ENCODE results near the gene ADORA1.

ADORA1 gene

GRCh38 chr1:203176273-203177035 is 48.9 kb downstream of the ADORA1 start:
- DNase-seq: no peak

- DNase-seq: no peak
Observed at GRCh38 chr1:203177036-203177405, 49.5 kb downstream of the ADORA1 start.

- DNase-seq: peak in 1 of 2 experiments; percentile 1
Observed at GRCh38 chr1:203177470-203178039, 50.0 kb downstream of the ADORA1 start.

- DNase-seq: no peak
Observed at GRCh38 chr1:203178083-203178482, 50.6 kb downstream of the ADORA1 start.

GRCh38 chr1:203178821-203179666 is 51.5 kb downstream of the ADORA1 start:
- no peak for DNase-seq

GRCh38 chr1:203179667-203180005 is 52.1 kb downstream of the ADORA1 start:
- no peak for DNase-seq

- no peak for DNase-seq
Observed at GRCh38 chr1:203180611-203181330, 53.2 kb downstream of the ADORA1 start.

- DNase-seq: no peak
Observed at GRCh38 chr1:203181586-203182386, 54.3 kb downstream of the ADORA1 start.

GRCh38 chr1:203182387-203182953 is 54.9 kb downstream of the ADORA1 start:
- DNase-seq: no peak

- DNase-seq: no peak
Observed at GRCh38 chr1:203183828-203184227, 56.3 kb downstream of the ADORA1 start.

GRCh38 chr1:203184467-203184866 is 56.9 kb downstream of the ADORA1 start:
- no peak for DNase-seq

GRCh38 chr1:203185061-203185461 is 57.5 kb downstream of the ADORA1 start:
- no peak for DNase-seq

GRCh38 chr1:203185585-203185984 is 58.1 kb downstream of the ADORA1 start:
- DNase-seq: no peak

GRCh38 chr1:203186091-203186445 is 58.5 kb downstream of the ADORA1 start:
- DNase-seq: no peak

- DNase-seq: no peak
Observed at GRCh38 chr1:203186446-203187303, 59.1 kb downstream of the ADORA1 start, which contains the start of gene CHI3L1. TSS of gene CHI3L1 (minus strand) at chr1:203186704. CDS start at chr1:203186623, 81 bp downstream.

- no peak for DNase-seq
Observed at GRCh38 chr1:203187304-203187685, 59.8 kb downstream of the ADORA1 start.

- no peak for DNase-seq
Observed at GRCh38 chr1:203187689-203188264, 60.3 kb downstream of the ADORA1 start.

- no peak for DNase-seq
Observed at GRCh38 chr1:203188686-203189232, 61.2 kb downstream of the ADORA1 start.

GRCh38 chr1:203189951-203190352 is 62.4 kb downstream of the ADORA1 start:
- no peak for DNase-seq

GRCh38 chr1:203190949-203191348 is 63.4 kb downstream of the ADORA1 start:
- no peak for DNase-seq
